Memory B cell (primary cell): Measurements from ENCODE around the gene FGF16.
"Not testable (repeated sequence)": the region's sequence is repeated elsewhere in the genome, so short reads cannot be mapped to it uniquely, and the experiment has no call there.

Experiments
- ATAC-seq: fragments of 150-1000 bp; cut with Tn5 transposase; 2 replicates; pipeline ENCODE4 v1.10.0; 2021; ENCODE audit warnings: low read depth, mild to moderate bottlenecking, moderate library complexity
- DNase-seq, 2 donors: peaks; one replicate each; pipeline ENCODE4 v3.0.0; 2022; ENCODE audit warnings: low spot score in 2 of 2
- H3K27ac Mint-ChIP-seq: one replicate; pipeline ENCODE4 v1.8.0; 2022; ENCODE audit warnings: mild to moderate bottlenecking, moderate library complexity, mixed read lengths
- H3K27me3 Mint-ChIP-seq: one replicate; pipeline ENCODE4 v1.8.0; 2022; ENCODE audit warnings: mixed read lengths
- H3K36me3 Mint-ChIP-seq: one replicate; pipeline ENCODE4 v1.8.0; 2022; ENCODE audit warnings: mild to moderate bottlenecking, mixed read lengths
- H3K4me1 Mint-ChIP-seq: one replicate; pipeline ENCODE4 v1.8.0; 2022; ENCODE audit warnings: mixed read lengths
- H3K4me3 Mint-ChIP-seq: one replicate; pipeline ENCODE4 v1.8.0; 2022; ENCODE audit warnings: mild to moderate bottlenecking, moderate library complexity, mixed read lengths
- H3K9me3 Mint-ChIP-seq: one replicate; pipeline ENCODE4 v1.8.0; 2022; ENCODE audit warnings: mixed read lengths

Gene FGF16

GRCh38 chrX:77484045-77484444 lies 36.9 kb downstream of the FGF16 start:
- Mint-ChIP-seq H3K9me3 (peaks cover 13% of the 10 kb centered on the region), H3K27me3 (peaks cover 7% of the 10 kb centered on the region), H3K36me3 (peaks cover 2% of the 10 kb centered on the region), H3K4me3 (no peak overlapping the region), H3K27ac (no peak overlapping the region), H3K4me1 (no peaks in the 10 kb centered on the region)
- ATAC-seq, result no peak
- no peak for DNase-seq

- H3K27ac Mint-ChIP-seq, result no peak overlapping the region
- no peaks in the 10 kb centered on the region for H3K9me3 Mint-ChIP-seq
- ATAC-seq, result no peak
- peaks cover 4% of the 10 kb centered on the region for H3K27me3 Mint-ChIP-seq
- H3K4me1 Mint-ChIP-seq, result no peaks in the 10 kb centered on the region
- H3K4me3 Mint-ChIP-seq, result no peak overlapping the region
- no peak for DNase-seq
- H3K36me3 Mint-ChIP-seq, result no peaks in the 10 kb centered on the region
Observed at GRCh38 chrX:77493677-77494553, 46.7 kb downstream of the FGF16 start.

GRCh38 chrX:77500164-77500563 lies 53.0 kb downstream of the FGF16 start:
- not testable (repeated sequence) for H3K27me3 Mint-ChIP-seq, DNase-seq, H3K9me3 Mint-ChIP-seq, H3K4me1 Mint-ChIP-seq, H3K4me3 Mint-ChIP-seq, H3K36me3 Mint-ChIP-seq, H3K27ac Mint-ChIP-seq, ATAC-seq

GRCh38 chrX:77502951-77503525 lies 55.8 kb downstream of the FGF16 start:
- H3K4me3 Mint-ChIP-seq, result no peak overlapping the region
- ATAC-seq, result no peak
- peak overlapping the region; percentile 87 for H3K27ac Mint-ChIP-seq
- H3K36me3 Mint-ChIP-seq, result no peaks in the 10 kb centered on the region
- peaks cover 6% of the 10 kb centered on the region for H3K4me1 Mint-ChIP-seq
- H3K9me3 Mint-ChIP-seq, result no peaks in the 10 kb centered on the region
- DNase-seq, result no peak
- H3K27me3 Mint-ChIP-seq, result no peaks in the 10 kb centered on the region

GRCh38 chrX:77505227-77505626 lies 58.0 kb downstream of the FGF16 start:
- no peaks in the 10 kb centered on the region for H3K36me3 Mint-ChIP-seq
- H3K4me1 Mint-ChIP-seq, result peaks cover 6% of the 10 kb centered on the region
- no peak for ATAC-seq
- no peak for DNase-seq
- H3K27ac Mint-ChIP-seq, result peak overlapping the region; percentile 3
- H3K9me3 Mint-ChIP-seq, result no peaks in the 10 kb centered on the region
- no peak overlapping the region for H3K4me3 Mint-ChIP-seq
- no peaks in the 10 kb centered on the region for H3K27me3 Mint-ChIP-seq
